A204.1 (cell line): ENCODE results near the gene PLXNB1.

Source experiments
- FAIRE-seq: peaks from 2 replicates; lab custom pipeline; 2012; peaks lifted over from hg19 to GRCh38; lab: Jason Lieb, UNC

PLXNB1 gene

GRCh38 chr3:48369693-48370332 lies 60.1 kb downstream of the PLXNB1 start:
- no peak for FAIRE-seq

GRCh38 chr3:48367201-48367600 lies 62.7 kb downstream of the PLXNB1 start:
- FAIRE-seq, result no peak

DNA sequence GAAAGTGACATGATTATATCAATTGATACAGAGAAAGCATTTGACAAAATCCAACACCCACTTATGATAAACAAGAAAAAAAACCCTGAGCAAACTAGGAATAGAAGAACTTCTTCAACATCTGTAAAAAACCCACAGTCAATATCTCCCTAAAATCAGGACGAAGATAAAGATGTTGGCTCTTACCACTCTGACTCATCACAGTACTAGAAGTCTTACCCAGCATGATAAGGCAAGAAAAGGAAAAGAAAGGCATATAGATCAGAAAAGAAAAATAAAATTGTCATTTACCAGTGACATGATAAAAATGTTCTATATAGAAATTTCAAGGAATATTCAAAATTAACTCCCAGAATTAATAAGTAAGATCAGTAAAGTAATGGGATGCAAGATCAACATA lies 65.0 kb downstream of the PLXNB1 start:
- FAIRE-seq, result no peak

- FAIRE-seq, result no peak
Measured at GRCh38 chr3:48361928-48362327, 68.0 kb downstream of the PLXNB1 start.

- no peak for FAIRE-seq
Measured at GRCh38 chr3:48356419-48356818, 73.5 kb downstream of the PLXNB1 start.

- FAIRE-seq, result no peak
Measured at GRCh38 chr3:48353987-48354386, 75.9 kb downstream of the PLXNB1 start.
